ENCODE results near the gene TAGLN. TPM values are rescaled to one million over a fixed set of nuclear protein-coding genes. Genes with fewer than 3 reads are reported as not detected.
A peak's percentile ranks its signal among the peaks of the same experiment; 100 is the strongest.

TAGLN gene
- total RNA-seq, 6 experiments from 2014 or later, result 1,668 to 2,517 (median 1,780) TPM

DNA sequence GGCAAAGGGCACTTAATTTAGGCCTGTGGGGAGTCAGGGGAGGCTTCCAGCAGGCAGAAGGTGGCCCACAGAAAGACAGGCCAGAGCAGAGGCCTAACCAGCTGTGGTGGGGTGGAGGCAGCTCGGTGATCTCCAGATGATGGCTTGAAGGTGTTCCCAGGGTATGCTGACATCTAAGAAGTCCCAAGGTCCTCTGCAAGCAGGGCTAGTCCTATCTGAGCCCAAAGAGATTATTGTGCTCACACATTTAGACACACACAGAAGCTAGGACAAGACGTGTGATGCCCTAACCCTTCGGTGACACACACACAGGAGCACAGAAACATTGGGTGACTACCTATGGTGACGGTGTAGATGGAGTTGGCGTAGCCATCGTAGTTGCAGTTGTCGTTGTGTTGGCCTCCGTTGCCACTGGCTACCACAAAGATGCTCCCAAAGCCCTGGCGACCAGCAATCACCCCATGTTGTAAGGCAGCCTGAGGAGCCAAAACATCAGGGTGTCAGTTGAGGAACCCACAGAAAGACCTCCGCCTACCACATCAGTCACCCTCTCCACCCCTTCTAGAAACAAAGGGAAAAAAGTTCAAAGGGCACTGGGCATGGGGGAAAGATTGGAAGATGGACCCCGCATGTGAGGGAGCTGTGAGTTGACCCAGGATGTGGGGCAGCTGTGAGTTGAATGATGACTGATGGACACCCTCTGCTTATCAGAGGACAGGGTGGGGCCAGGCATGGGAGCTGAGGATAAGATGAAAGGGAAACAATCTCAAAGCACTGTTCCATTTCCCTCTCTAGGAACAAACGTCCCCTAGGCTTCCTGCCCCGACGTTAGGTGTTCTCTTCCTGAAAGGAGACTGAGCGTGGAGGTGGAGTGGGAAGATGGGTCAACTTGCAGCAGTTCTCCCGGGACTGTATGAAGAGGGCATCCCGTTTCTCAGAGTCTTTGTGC, 24.8 kb downstream of the TAGLN start:
- Mint-ChIP-seq H3K27me3 (ENCODE audit: insufficient read depth) (peaks cover 2% of the 10 kb centered on the region; the same call in 1 of the 2 replicates), H3K4me3 (no peak overlapping the region), H3K9me3 (no peaks in the 10 kb centered on the region), H3K4me1 (ENCODE audit: low read depth) (peaks cover 20% of the 10 kb centered on the region), H3K27ac (no peak overlapping the region), H3K36me3 (ENCODE audit: low read depth) (peaks cover 16% of the 10 kb centered on the region)
- TF ChIP-seq, protein P1, sequence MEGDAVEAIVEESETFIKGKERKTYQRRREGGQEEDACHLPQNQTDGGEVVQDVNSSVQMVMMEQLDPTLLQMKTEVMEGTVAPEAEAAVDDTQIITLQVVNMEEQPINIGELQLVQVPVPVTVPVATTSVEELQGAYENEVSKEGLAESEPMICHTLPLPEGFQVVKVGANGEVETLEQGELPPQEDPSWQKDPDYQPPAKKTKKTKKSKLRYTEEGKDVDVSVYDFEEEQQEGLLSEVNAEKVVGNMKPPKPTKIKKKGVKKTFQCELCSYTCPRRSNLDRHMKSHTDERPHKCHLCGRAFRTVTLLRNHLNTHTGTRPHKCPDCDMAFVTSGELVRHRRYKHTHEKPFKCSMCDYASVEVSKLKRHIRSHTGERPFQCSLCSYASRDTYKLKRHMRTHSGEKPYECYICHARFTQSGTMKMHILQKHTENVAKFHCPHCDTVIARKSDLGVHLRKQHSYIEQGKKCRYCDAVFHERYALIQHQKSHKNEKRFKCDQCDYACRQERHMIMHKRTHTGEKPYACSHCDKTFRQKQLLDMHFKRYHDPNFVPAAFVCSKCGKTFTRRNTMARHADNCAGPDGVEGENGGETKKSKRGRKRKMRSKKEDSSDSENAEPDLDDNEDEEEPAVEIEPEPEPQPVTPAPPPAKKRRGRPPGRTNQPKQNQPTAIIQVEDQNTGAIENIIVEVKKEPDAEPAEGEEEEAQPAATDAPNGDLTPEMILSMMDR (IDR thresholded peaks at IDR 0.05), result no peak
- DNase-seq, result no peak

DNA sequence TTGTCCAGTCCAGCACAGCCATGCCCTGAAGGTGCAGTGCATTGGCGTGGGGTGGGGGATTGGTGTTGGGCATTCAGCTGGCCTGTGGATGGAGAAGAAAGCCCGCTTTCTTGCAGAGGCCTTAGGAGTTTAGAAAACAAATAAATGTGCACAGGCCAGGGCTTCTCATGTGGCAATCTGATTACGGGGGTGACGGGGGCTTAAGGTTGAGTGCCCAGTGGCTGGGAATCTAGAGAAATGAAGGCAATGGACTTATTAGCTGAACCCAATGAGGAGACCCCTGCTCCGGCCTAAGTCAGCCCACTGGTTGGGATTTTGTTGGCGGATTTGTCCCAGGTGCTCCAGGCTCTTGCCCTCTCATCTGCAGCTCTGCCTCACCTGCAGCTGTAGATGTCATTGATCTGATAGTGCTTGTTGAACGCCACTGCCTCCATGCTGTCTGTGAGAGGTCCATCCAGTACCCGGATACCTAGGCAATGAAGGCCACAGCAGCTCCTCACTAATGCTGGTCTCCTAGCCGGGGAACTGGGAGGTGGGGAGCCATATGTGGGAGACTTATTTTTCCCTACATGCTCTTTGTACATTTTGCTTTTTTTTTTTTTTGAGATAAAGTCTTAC, 26.5 kb downstream of the TAGLN start:
- no peaks in the 10 kb centered on the region for H3K27me3 Mint-ChIP-seq (ENCODE audit: insufficient read depth)
- H3K4me3 Mint-ChIP-seq, result no peak overlapping the region
- H3K27ac Mint-ChIP-seq, result no peak overlapping the region
- H3K9me3 Mint-ChIP-seq, result no peaks in the 10 kb centered on the region
- TF ChIP-seq, protein P1 (IDR thresholded peaks at IDR 0.05), result no peak
- H3K4me1 Mint-ChIP-seq (ENCODE audit: low read depth), result peaks cover 31% of the 10 kb centered on the region
- H3K36me3 Mint-ChIP-seq (ENCODE audit: low read depth), result peaks cover 10% of the 10 kb centered on the region
- DNase-seq, result no peak

DNA sequence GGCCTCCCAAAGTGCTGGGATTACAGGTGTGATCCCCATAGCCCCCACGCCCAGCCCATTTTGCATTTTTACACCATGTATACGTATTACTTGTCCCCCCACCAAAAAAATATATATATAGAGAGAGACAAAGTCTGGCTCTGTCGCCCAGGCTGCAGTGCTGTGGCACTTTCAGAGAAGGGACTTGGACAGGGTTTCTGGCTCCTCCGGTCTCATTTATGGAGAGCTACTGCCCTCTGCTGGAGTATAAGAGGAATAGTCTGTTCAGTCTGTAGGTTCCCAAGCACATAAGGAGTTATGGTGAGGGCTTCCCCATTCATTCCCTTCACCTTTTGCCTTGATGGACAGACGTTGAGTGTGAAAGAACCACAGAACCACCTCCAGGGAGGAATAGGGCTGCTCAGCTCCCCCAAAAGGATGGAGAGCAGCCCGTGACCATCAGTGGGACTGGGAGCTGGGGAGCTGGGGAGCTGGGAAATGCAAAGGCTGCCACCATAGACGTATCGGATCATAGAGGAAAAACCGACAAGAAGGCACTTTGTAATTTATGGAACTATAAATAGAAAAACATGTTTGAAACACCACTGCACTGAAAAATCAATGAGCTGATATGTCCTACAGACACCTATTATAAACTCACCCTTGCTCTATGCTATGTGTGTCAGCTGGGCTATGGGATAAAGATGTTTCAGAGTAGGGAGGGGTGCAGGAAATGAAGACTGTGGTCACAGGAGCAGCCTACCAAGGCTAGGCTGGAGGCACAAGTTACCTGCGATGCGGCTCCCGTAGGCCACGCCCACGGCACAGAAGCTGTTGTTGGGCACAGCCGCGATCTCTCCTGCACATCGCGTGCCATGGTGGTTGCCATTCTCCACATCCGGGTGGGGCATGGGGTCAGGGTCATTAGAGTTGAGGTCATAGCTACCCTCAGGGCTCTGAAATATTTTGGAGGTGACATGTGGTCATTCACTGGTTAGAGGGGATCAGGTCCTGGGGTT, 27.5 kb downstream of the TAGLN start:
- H3K36me3 Mint-ChIP-seq (ENCODE audit: low read depth), result peaks cover 10% of the 10 kb centered on the region
- no peaks in the 10 kb centered on the region for H3K27me3 Mint-ChIP-seq (ENCODE audit: insufficient read depth)
- DNase-seq, result peak; percentile 68
- no peak overlapping the region for H3K4me3 Mint-ChIP-seq
- no peak overlapping the region for H3K27ac Mint-ChIP-seq
- TF ChIP-seq, protein P1 (IDR thresholded peaks at IDR 0.05), result peak; percentile 89
- H3K9me3 Mint-ChIP-seq, result no peaks in the 10 kb centered on the region
- peaks cover 32% of the 10 kb centered on the region for H3K4me1 Mint-ChIP-seq (ENCODE audit: low read depth)

DNA sequence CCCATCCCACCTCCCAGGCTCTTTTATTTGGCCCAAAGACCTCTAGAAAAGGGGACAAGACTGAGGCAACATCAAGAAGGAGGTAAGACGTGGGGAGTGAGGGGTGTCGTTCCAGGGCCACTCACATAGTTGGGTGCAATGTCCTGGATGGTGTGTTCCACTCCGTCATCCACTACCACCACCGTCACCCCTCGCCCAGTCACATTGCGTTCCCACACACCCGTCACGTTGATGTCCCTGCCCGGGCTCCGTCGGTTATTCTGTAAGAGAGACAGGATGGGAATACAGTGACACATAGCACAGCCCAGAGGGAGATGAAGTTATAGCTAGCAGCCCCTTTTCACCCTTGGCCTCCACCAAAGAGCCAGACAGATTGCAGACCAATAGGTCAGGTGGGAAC, 28.9 kb downstream of the TAGLN start:
- H3K27me3 Mint-ChIP-seq (ENCODE audit: insufficient read depth), result no peaks in the 10 kb centered on the region; the same call in 1 of the 2 replicates
- peaks cover 10% of the 10 kb centered on the region for H3K36me3 Mint-ChIP-seq (ENCODE audit: low read depth)
- H3K27ac Mint-ChIP-seq, result no peak overlapping the region
- no peaks in the 10 kb centered on the region for H3K9me3 Mint-ChIP-seq
- H3K4me3 Mint-ChIP-seq, result no peak overlapping the region
- H3K4me1 Mint-ChIP-seq (ENCODE audit: low read depth), result peaks cover 20% of the 10 kb centered on the region
- TF ChIP-seq, protein P1 (IDR thresholded peaks at IDR 0.05), result no peak
- no peak for DNase-seq

DNA sequence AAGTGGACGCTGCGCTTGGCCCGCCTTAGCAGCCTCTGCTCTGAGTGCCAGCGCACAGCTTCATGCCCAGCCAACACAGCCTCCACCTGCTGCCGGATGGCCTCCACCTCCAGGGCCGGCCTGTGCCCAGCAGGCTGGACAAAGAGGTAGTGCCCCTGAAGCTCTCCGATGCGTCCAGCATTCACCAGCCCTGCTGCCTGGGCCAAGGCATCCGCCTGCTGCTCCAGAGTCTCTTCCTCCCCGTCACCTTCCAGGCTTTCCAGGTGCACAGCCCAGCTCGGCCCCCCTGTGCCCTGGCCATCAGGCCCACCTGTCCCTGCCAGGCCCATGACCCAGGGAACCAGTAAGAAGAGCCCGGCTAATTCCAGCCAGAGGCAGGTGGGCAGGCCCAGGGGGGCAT, 30.2 kb downstream of the TAGLN start:
- H3K27ac Mint-ChIP-seq, result no peak overlapping the region
- peaks cover 33% of the 10 kb centered on the region for H3K4me1 Mint-ChIP-seq (ENCODE audit: low read depth)
- peak overlapping the region; percentile 36; the same call in 1 of the 2 replicates for H3K4me3 Mint-ChIP-seq
- peaks cover 10% of the 10 kb centered on the region for H3K36me3 Mint-ChIP-seq (ENCODE audit: low read depth)
- TF ChIP-seq, protein P1 (IDR thresholded peaks at IDR 0.05), result no peak
- no peaks in the 10 kb centered on the region for H3K9me3 Mint-ChIP-seq
- DNase-seq, result no peak
- H3K27me3 Mint-ChIP-seq (ENCODE audit: insufficient read depth), result no peaks in the 10 kb centered on the region; the same call in 1 of the 2 replicates
